ENCODE measurements around the gene MAP3K3. TPM values are rescaled to one million over a fixed set of nuclear protein-coding genes. Genes with fewer than 3 reads are reported as not detected.

MAP3K3 gene
- total RNA-seq, 4 donors from 2014 or later = 21.8 to 58.7 (median 29.7) TPM

GRCh38 chr17:63675607-63676546 lies 53.7 kb downstream of the MAP3K3 start:
- H3K27ac ChIP-seq = peak overlapping the region; percentile 29 to 71 (median 60)
- no peaks in the 10 kb centered on the region for H3K27me3 ChIP-seq
- no peaks in the 10 kb centered on the region for H3K9me3 ChIP-seq
- in situ Hi-C loops (cut with MboI; ENCODE audit: low sequenced_read_pairs in 4 of 4) = no loop called here
- ATAC-seq (peak; percentile 67 to 78), DNase-seq (no peak)
- H3K36me3 ChIP-seq = no peaks in the 10 kb centered on the region
- TF ChIP-seq, protein P1, sequence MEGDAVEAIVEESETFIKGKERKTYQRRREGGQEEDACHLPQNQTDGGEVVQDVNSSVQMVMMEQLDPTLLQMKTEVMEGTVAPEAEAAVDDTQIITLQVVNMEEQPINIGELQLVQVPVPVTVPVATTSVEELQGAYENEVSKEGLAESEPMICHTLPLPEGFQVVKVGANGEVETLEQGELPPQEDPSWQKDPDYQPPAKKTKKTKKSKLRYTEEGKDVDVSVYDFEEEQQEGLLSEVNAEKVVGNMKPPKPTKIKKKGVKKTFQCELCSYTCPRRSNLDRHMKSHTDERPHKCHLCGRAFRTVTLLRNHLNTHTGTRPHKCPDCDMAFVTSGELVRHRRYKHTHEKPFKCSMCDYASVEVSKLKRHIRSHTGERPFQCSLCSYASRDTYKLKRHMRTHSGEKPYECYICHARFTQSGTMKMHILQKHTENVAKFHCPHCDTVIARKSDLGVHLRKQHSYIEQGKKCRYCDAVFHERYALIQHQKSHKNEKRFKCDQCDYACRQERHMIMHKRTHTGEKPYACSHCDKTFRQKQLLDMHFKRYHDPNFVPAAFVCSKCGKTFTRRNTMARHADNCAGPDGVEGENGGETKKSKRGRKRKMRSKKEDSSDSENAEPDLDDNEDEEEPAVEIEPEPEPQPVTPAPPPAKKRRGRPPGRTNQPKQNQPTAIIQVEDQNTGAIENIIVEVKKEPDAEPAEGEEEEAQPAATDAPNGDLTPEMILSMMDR (IDR thresholded peaks at IDR 0.05 in 4 of 5, conservative IDR thresholded peaks at IDR 0.05 in 1 of 5) = no peak
- TF ChIP-seq POLR2A (IDR thresholded peaks at IDR 0.05) = no peak
- intact Hi-C loops (cut with DNase I; ENCODE audit: low total_unique reads) = no loop called here
- peaks cover 14 to 26% of the 10 kb centered on the region in 2 donors for H3K4me1 ChIP-seq
- H3K4me3 ChIP-seq = peak overlapping the region in 3 of 4 donors; percentile 15 to 32 (median 22)

DNA sequence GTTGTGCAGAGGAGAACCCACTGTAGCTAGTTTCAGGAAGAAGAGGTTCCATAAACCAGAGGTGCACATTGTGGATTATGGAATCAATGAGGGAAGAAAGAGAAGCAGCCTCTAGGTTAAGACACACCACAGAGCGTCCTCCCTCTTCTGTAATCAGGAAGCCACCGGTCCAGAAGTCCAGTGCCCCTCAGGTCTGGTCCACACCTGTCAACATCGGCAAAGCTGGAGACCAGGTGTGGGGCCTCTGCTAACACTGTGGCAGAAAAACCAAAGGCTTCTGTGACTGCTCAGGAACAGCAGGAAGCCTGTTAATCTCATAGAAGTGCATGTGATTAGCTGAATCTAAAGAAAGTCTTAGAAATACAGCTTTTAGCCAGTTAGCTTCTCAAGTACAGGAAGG lies 54.4 kb downstream of the MAP3K3 start:
- TF ChIP-seq, protein P1 (IDR thresholded peaks at IDR 0.05 in 4 of 5, conservative IDR thresholded peaks at IDR 0.05 in 1 of 5) = no peak
- no peak for TF ChIP-seq POLR2A (IDR thresholded peaks at IDR 0.05)
- intact Hi-C loops (cut with DNase I; ENCODE audit: low total_unique reads) = no loop called here
- H3K36me3 ChIP-seq = peaks cover 0 to 2% of the 10 kb centered on the region in 2 donors
- DNase-seq (no peak), ATAC-seq (no peak)
- H3K4me3 ChIP-seq = no peak overlapping the region
- H3K27me3 ChIP-seq = no peaks in the 10 kb centered on the region
- peaks cover 14 to 26% of the 10 kb centered on the region in 2 donors for H3K4me1 ChIP-seq
- H3K27ac ChIP-seq = peak overlapping the region in 1 of 4 donors; percentile 71
- H3K9me3 ChIP-seq = no peaks in the 10 kb centered on the region
- in situ Hi-C loops (cut with MboI; ENCODE audit: low sequenced_read_pairs in 4 of 4) = no loop called here

DNA sequence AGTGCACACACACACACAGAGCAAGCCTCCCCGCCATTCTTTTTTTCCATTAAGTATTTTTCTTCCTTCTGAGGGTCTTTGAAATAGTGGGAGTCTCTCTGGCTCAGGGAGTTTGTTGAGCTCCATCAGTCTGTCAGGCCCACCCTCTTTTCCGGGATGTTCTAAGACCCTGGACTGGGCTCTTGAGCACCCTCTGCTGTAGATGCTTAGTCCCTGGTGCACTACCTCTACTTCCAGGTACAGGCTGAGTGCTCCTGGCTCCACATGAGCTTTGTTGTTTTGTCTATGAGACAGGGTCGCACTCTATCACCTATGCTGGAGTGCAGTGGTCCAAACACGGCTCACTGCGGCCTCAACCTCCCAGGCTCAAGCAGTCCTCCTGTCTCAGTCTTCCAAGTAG lies 57.0 kb downstream of the MAP3K3 start:
- intact Hi-C loops (cut with DNase I; ENCODE audit: low total_unique reads) = no loop called here

DNA sequence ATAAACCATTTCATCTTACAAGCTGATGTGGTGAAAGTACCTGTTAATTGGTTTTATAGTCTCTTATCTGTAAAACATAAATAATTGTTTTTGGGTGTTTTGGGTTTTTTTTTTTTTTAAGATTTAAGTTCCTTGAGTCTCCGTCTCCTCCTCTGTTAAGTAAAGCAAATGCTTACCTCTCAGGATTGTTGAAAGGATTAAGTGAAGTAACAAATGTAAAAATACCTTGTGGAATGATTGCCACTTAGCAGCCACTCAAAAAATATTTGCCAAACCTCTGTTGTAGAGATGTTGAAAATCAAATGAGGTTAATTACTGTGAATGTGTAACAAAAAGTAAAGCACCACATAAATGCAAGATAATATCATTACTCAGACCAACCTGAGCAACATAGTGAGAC lies 58.5 kb downstream of the MAP3K3 start:
- H3K27ac ChIP-seq = no peak overlapping the region
- H3K9me3 ChIP-seq = no peaks in the 10 kb centered on the region
- TF ChIP-seq POLR2A (IDR thresholded peaks at IDR 0.05) = no peak
- TF ChIP-seq, protein P1 (IDR thresholded peaks at IDR 0.05 in 4 of 5, conservative IDR thresholded peaks at IDR 0.05 in 1 of 5) = no peak
- DNase-seq (no peak), ATAC-seq (no peak)
- intact Hi-C loops (cut with DNase I; ENCODE audit: low total_unique reads) (no loop called here), in situ Hi-C loops (cut with MboI; ENCODE audit: low sequenced_read_pairs in 4 of 4) (no loop called here)
- H3K36me3 ChIP-seq = peaks cover 5 to 41% of the 10 kb centered on the region in 2 donors
- H3K4me3 ChIP-seq = no peak overlapping the region
- no peaks in the 10 kb centered on the region for H3K27me3 ChIP-seq
- peaks cover 1 to 13% of the 10 kb centered on the region in 2 donors for H3K4me1 ChIP-seq

More for the DNA sequence above, 57.0 kb downstream of the MAP3K3 start:
- Histone ChIP-seq H3K36me3 (peaks cover 5 to 27% of the 10 kb centered on the region in 2 donors), H3K9me3 (no peaks in the 10 kb centered on the region), H3K4me1 (peaks cover 14 to 26% of the 10 kb centered on the region in 2 donors), H3K4me3 (no peak overlapping the region), H3K27ac (no peak overlapping the region), H3K27me3 (no peaks in the 10 kb centered on the region)
- no peak for ATAC-seq
- no peak for DNase-seq
- TF ChIP-seq, protein P1 (IDR thresholded peaks at IDR 0.05 in 4 of 5, conservative IDR thresholded peaks at IDR 0.05 in 1 of 5) = no peak
- no peak for TF ChIP-seq POLR2A (IDR thresholded peaks at IDR 0.05)
- in situ Hi-C loops (cut with MboI; ENCODE audit: low sequenced_read_pairs in 4 of 4) = no loop called here

All from gastrocnemius medialis (tissue), 4 donors.